Measurements from ENCODE around the gene FAM135A. TPM values are rescaled to one million over a fixed set of nuclear protein-coding genes. Genes with fewer than 3 reads are reported as not detected.

The FAM135A gene
- total and polyA plus RNA-seq, 2 of the 13 experiments (the other 11 are each of a cell fraction or from before 2014, with no cell fraction given), result 26.9 to 31.5 TPM

GRCh38 chr6:70411542-70412251, 1.6 kb upstream of the FAM135A start (continued):
- TF ChIP-seq SNAPC4 (CRISPR knock-in tag; IDR thresholded peaks at IDR 0.05), result no peak
- no peak for TF ChIP-seq ZNF253 (CRISPR knock-in tag; IDR thresholded peaks at IDR 0.05; ENCODE audit: borderline replicate concordance)
- TF ChIP-seq CREB1 (IDR thresholded peaks at IDR 0.05), result no peak
- TF ChIP-seq CREB1 (CRISPR knock-in tag; IDR thresholded peaks at IDR 0.05), result peak; percentile 24; the same call in 1 of the 2 replicates
- no peak for TF ChIP-seq TAF1 (CRISPR knock-in tag; IDR thresholded peaks at IDR 0.05)
- TF ChIP-seq ZNF496 (CRISPR knock-in tag; IDR thresholded peaks at IDR 0.05; ENCODE audit: insufficient replicate concordance), result no peak
- no peak for TF ChIP-seq ZNF747 (CRISPR knock-in tag; IDR thresholded peaks at IDR 0.05; ENCODE audit: borderline replicate concordance)
- peak; percentile 44; the same call in 1 of the 2 replicates for TF ChIP-seq POLR2G (IDR thresholded peaks at IDR 0.05; ENCODE audit: low read depth, low read length)
- no peak for TF ChIP-seq ZNF367 (CRISPR knock-in tag; IDR thresholded peaks at IDR 0.05; ENCODE audit: borderline replicate concordance)
- TF ChIP-seq SKIL (CRISPR knock-in tag; IDR thresholded peaks at IDR 0.05; ENCODE audit: borderline replicate concordance), result no peak
- no peak for TF ChIP-seq REST (IDR thresholded peaks at IDR 0.05; ENCODE audit: borderline replicate concordance in 1 of 2, low read depth in 1 of 2, low read length in 2 of 2)
- TF ChIP-seq ZNF446 (CRISPR knock-in tag; IDR thresholded peaks at IDR 0.05), result no peak
- TF ChIP-seq TBL1XR1 (IDR thresholded peaks at IDR 0.05; ENCODE audit: borderline replicate concordance, low read length, partially characterized antibody), result no peak
- TF ChIP-seq ZNF276 (CRISPR knock-in tag; IDR thresholded peaks at IDR 0.05; ENCODE audit: low read depth), result no peak
- TF ChIP-seq IKZF4 (CRISPR knock-in tag; IDR thresholded peaks at IDR 0.05; ENCODE audit: borderline replicate concordance, low read depth, not compliant biosample characterization), result no peak
